Epithelial cell of esophagus (primary cell): ENCODE results near the gene GJA5.

Experiments
- DNase-seq: peaks from one replicate; pipeline ENCODE4 v3.0.0; 2010; ENCODE audit warnings: low read depth
- H3K4me3 ChIP-seq: 2 replicates; pipeline ENCODE4 v1.5.1; 2011; ENCODE audit warnings: mild to moderate bottlenecking, low read length, control low read depth
- CTCF ChIP-seq: IDR thresholded peaks from 2 replicates; pipeline ENCODE4 v1.5.1; 2011; ENCODE audit warnings: low read depth, mild to moderate bottlenecking, low read length, control low read depth, inconsistent platforms; ENCODE audit not compliant: insufficient read depth; ENCODE audit errors: missing control alignments

GJA5 gene

GRCh38 chr1:147798731-147799130 is 38.3 kb upstream of the GJA5 start:
- DNase-seq: no peak
- TF ChIP-seq CTCF: no peak
- no peak overlapping the region for H3K4me3 ChIP-seq

GRCh38 chr1:147794570-147794969 is 34.2 kb upstream of the GJA5 start:
- no peak overlapping the region for H3K4me3 ChIP-seq
- no peak for TF ChIP-seq CTCF
- no peak for DNase-seq

- peak; percentile 7 for DNase-seq
- TF ChIP-seq CTCF: no peak
- no peak overlapping the region for H3K4me3 ChIP-seq
These were observed 31.5 kb upstream of the GJA5 start for GRCh38 chr1:147791876-147792275.

DNA sequence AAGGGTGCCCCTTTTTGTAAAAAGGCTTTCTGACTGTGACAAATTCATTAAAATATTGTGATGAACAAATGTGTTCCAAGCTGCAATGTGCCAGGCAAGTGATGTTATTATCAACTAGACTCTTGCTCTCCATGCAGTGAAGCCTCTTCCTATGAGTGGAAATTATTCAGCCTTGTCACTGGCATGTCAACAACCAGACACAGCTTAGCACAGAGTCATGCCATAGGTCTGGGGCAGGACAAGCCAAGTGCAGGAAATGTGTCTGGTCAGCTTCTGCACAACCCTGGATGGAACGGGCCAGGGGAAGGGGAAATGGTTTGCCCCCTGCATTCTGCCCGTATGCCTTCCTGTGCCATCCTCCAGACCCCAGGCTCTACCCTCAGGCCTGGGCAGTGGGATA is 27.4 kb upstream of the GJA5 start:
- H3K4me3 ChIP-seq: no peak overlapping the region
- no peak for DNase-seq
- no peak for TF ChIP-seq CTCF

GRCh38 chr1:147786536-147786935 is 26.1 kb upstream of the GJA5 start:
- no peak for DNase-seq
- no peak for TF ChIP-seq CTCF
- H3K4me3 ChIP-seq: no peak overlapping the region

DNA sequence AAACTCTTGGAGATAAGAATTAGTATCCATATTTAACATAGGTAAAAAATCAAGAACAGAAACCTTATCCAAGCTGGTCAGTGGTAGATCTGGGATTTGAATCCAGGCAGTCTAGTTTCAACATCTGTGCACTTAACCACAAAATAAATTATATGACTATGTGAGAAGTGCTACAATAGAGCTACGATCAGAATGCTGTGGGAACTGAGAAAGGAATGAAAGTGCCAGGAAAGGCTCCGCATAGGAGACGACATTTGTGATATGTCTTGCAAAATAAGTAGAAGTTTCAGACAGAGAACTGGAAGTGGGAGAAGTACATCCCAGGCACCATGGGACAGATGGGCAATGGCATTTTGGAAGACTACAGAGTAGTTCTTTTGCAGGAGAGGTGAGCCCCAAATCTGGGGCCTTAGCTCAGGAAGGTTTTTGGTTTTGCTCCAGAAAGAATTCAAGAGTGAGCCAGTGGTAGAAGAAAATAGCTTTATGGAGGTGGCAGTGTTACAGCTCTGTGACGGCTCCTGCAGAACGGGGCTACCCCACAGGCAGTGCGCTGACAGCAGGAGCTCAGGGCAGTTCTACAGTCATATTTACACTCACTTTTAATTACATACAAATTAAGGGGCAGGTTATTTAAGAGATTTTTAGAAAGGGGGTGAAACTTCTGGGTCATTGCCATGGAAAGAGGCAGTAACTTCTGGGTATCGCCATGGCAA is 25.5 kb upstream of the GJA5 start:
- H3K4me3 ChIP-seq: no peak overlapping the region
- DNase-seq: no peak
- no peak for TF ChIP-seq CTCF

GRCh38 chr1:147784941-147785340 is 24.5 kb upstream of the GJA5 start:
- TF ChIP-seq CTCF: no peak
- DNase-seq: no peak
- no peak overlapping the region for H3K4me3 ChIP-seq
